Tibial artery (tissue), 4 donors: ENCODE data around the gene CTBP1.

Experiments
- DNase-seq, 2 donors: peaks; one replicate each; pipeline ENCODE4 v3.0.0-alpha.2; 2019
- H3K27ac ChIP-seq, 2 donors: fragments of 200-600 bp; sonication (generic) in 1 of 2; 1 replicate in 1 of 2; 2 replicates in 1 of 2; pipeline ENCODE4 v1.5.1; 2018 to 2019; ENCODE audit warnings: mild to moderate bottlenecking in 1 of 2
- H3K27me3 ChIP-seq, 2 donors: fragments of 200-600 bp; sonication (generic) in 1 of 2; one replicate each; pipeline versions ENCODE4 v1.5.1 to v1.6.0; 2016 to 2019
- H3K36me3 ChIP-seq, 3 donors: fragments of 200-600 bp; sonication (generic) in 2 of 3; one replicate each; pipeline ENCODE4 v1.5.1; 2016 to 2019; ENCODE audit warnings: mild to moderate bottlenecking in 2 of 3
- H3K4me1 ChIP-seq, 4 donors: fragments of 200-600 bp; sonication (generic) in 2 of 4; 1 replicate in 3 of 4; 2 replicates in 1 of 4; pipeline ENCODE4 v1.5.1; 2016 to 2019
- H3K4me3 ChIP-seq, 2 donors: fragments of 200-600 bp; sonication (generic) in 1 of 2; 1 replicate in 1 of 2; 2 replicates in 1 of 2; pipeline ENCODE4 v1.5.1; 2018 to 2019; ENCODE audit warnings: mild to moderate bottlenecking in 2 of 2
- H3K9me3 ChIP-seq, 3 donors: fragments of 200-600 bp; sonication (generic) in 1 of 3; one replicate each; pipeline ENCODE4 v1.5.1; 2016 to 2019
- intact Hi-C: fragments of 100-400 bp; cut with DNase I; formaldehyde crosslinking; loops from one replicate; pipeline ENCODE4 v1.15.0; 2023; ENCODE audit warnings: low total_unique reads
- TF ChIP-seq, protein P1 (sequence below), 2 experiments: fragments of 200-600 bp in 1 of 2; fragments of 450-650 bp in 1 of 2; IDR thresholded peaks; one replicate each; pipeline ENCODE4 v1.5.1; 2017 to 2019; ENCODE audit warnings: antibody characterized with exemption in 2 of 2, mild to moderate bottlenecking in 1 of 2, moderate library complexity in 1 of 2

Gene CTBP1

DNA sequence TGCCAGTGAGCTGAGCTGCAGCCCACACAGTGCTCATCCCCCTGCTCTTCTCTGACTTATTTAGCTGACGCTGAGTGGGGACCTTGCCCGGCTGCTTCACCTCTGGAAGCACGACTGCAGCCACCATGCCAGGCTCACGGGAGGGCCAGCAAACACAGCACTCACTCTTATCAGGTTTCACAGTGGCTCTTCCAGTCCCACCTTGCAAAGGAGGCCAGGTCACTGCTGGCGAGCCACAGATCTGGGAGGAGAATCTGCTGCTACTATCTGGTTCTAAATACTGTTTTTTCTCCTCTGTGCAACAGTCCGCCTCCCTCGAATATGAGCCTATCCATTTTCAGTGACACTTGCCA, 69.9 kb downstream of the CTBP1 start:
- H3K4me3 ChIP-seq: no peak overlapping the region
- intact Hi-C loops: no loop called here
- TF ChIP-seq, protein P1, sequence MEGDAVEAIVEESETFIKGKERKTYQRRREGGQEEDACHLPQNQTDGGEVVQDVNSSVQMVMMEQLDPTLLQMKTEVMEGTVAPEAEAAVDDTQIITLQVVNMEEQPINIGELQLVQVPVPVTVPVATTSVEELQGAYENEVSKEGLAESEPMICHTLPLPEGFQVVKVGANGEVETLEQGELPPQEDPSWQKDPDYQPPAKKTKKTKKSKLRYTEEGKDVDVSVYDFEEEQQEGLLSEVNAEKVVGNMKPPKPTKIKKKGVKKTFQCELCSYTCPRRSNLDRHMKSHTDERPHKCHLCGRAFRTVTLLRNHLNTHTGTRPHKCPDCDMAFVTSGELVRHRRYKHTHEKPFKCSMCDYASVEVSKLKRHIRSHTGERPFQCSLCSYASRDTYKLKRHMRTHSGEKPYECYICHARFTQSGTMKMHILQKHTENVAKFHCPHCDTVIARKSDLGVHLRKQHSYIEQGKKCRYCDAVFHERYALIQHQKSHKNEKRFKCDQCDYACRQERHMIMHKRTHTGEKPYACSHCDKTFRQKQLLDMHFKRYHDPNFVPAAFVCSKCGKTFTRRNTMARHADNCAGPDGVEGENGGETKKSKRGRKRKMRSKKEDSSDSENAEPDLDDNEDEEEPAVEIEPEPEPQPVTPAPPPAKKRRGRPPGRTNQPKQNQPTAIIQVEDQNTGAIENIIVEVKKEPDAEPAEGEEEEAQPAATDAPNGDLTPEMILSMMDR (IDR thresholded peaks at IDR 0.05): no peak
- no peaks in the 10 kb centered on the region for H3K36me3 ChIP-seq
- DNase-seq: no peak
- no peak overlapping the region for H3K27ac ChIP-seq
- H3K4me1 ChIP-seq: peaks cover 0 to 7% (median 0%) of the 10 kb centered on the region in 4 donors
- peaks cover 0 to 14% of the 10 kb centered on the region in 2 donors for H3K27me3 ChIP-seq
- H3K9me3 ChIP-seq: peaks cover 0 to 3% (median 0%) of the 10 kb centered on the region in 3 donors

DNA sequence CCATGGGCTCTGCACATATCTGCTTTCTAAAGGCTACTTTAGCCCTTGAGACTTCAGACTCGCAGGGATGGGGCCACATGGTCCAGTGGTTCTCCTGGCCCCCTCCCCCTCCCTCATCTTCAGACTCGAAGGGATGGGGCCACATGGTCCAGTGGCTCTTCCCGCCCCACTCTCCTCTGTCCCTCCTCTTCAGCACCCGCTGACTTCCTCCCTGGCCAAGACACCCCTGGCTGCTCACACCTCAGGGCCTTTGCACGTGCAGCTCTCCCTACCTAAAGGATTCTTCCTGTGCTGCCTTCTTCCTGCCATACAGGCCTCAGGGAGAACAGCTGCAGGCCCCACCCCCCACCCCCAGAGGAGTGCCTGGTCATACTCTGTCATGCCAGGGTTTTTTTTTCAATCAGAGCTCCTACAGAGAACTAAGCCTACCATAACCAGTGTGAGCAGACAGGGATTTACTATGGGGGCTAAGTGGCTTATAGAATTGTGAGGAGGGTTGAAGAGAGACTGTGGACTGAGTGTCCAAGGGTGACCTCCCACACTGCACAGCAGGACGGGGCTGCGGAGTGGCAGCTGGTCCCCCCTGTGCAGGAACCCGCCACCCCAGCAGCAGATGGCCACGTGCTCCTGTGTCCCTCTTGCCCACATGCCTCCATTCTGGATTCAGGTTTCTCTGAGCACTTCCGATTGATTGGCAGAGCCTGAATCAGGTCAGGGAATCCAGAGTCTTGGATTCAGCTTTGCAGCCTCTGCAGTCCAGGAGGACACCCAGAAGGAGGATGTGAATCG, 70.4 kb downstream of the CTBP1 start:
- DNase-seq: no peak
- H3K4me1 ChIP-seq: peaks cover 0 to 7% (median 0%) of the 10 kb centered on the region in 4 donors
- no peak overlapping the region for H3K27ac ChIP-seq
- H3K9me3 ChIP-seq: peaks cover 0 to 3% (median 0%) of the 10 kb centered on the region in 3 donors
- peaks cover 0 to 14% of the 10 kb centered on the region in 2 donors for H3K27me3 ChIP-seq
- H3K4me3 ChIP-seq: no peak overlapping the region
- intact Hi-C loops: no loop called here
- TF ChIP-seq, protein P1 (IDR thresholded peaks at IDR 0.05): no peak
- H3K36me3 ChIP-seq: no peaks in the 10 kb centered on the region

DNA sequence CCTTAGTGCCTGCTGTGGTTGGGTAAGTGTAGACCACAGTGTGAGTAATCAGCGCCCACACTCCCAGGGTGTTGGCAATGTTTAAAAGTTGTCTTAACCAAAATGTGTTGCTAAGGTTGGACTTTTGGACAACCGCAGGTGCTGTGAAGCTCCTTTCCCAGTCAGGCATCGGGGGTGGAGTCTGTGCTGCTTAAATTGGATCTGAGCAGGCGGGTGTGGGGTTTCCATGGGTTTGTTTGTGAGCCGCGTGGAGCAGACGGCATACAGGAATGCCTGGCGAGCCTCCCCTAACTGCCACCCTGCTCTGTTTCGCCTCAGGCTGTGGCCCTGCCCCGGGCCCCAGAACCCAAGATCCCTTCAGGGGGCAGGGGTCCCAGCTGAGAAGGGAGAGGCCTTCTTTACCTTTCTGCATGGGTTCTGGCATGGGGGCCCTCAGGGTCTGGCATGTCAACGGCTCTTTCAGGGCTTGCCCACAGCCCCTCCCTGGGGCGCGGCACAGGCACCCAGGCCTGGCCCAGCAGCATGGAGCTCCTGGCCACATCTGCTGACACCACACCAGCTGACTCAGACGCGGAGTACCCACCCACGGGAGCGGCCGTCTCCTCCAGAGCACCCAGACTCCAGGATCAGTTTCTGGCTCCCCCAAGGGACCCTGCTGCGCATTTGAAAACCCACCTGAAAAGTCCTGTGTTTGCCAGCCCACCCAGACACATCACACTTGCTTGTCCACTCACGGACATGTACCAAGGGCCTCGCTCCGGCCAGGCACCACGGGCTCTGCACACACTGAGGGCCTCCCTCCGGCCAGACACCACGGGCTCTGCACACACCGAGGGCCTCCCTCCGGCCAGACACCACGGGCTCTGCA, 71.4 kb downstream of the CTBP1 start:
- intact Hi-C loops: no loop called here
- Histone ChIP-seq H3K27ac (no peak overlapping the region), H3K9me3 (peaks cover 0 to 3% (median 0%) of the 10 kb centered on the region in 3 donors), H3K36me3 (no peaks in the 10 kb centered on the region), H3K27me3 (peaks cover 0 to 21% of the 10 kb centered on the region in 2 donors), H3K4me1 (peaks cover 0 to 16% (median 5%) of the 10 kb centered on the region in 4 donors), H3K4me3 (no peak overlapping the region)
- DNase-seq: peak in 1 of 2 donors; percentile 62
- TF ChIP-seq, protein P1 (IDR thresholded peaks at IDR 0.05): no peak

GRCh38 chr4:1176398-1177273, 72.3 kb downstream of the CTBP1 start:
- DNase-seq: no peak
- Histone ChIP-seq H3K36me3 (no peaks in the 10 kb centered on the region), H3K9me3 (peaks cover 0 to 3% (median 0%) of the 10 kb centered on the region in 3 donors), H3K4me3 (no peak overlapping the region), H3K27ac (no peak overlapping the region), H3K4me1 (peaks cover 0 to 25% (median 13%) of the 10 kb centered on the region in 4 donors), H3K27me3 (peaks cover 0 to 30% of the 10 kb centered on the region in 2 donors)
- TF ChIP-seq, protein P1 (IDR thresholded peaks at IDR 0.05): no peak
- intact Hi-C loops: no loop called here

- H3K4me1 ChIP-seq: peaks cover 0 to 34% (median 22%) of the 10 kb centered on the region in 4 donors
- no peak for DNase-seq
- peaks cover 0 to 3% (median 0%) of the 10 kb centered on the region in 3 donors for H3K9me3 ChIP-seq
- intact Hi-C loops: no loop called here
- H3K27ac ChIP-seq: peak overlapping the region; percentile 3 to 36
- peaks cover 0 to 39% of the 10 kb centered on the region in 2 donors for H3K27me3 ChIP-seq
- no peaks in the 10 kb centered on the region for H3K36me3 ChIP-seq
- TF ChIP-seq, protein P1 (IDR thresholded peaks at IDR 0.05): no peak
- H3K4me3 ChIP-seq: no peak overlapping the region
Measured at GRCh38 chr4:1175635-1176229, 73.2 kb downstream of the CTBP1 start.
